H1 (cell line): ENCODE data around the gene CPEB3. TPM values are rescaled to one million over a fixed set of nuclear protein-coding genes. Genes with fewer than 3 reads are reported as not detected.

Source experiments
- CTCF ChIA-PET: fragments of 300-600 bp; sonication (Branson Sonifier 250); formaldehyde crosslinking; loops from one replicate; lab custom pipeline; 2021; ENCODE audit not compliant: partially characterized antibody; lab: Charles Lee
- POLR2A ChIA-PET: fragments of 300-600 bp; sonication (Branson Sonifier 250); formaldehyde crosslinking; loops from one replicate; lab custom pipeline; 2021; ENCODE audit warnings: inconsistent platforms; ENCODE audit not compliant: partially characterized antibody; lab: Charles Lee
- DNase-seq, 2 experiments: peaks; one replicate each; pipeline versions ENCODE4 v3.0.0 to v3.0.0-alpha.2; 2010 to 2022; ENCODE audit warnings: low spot score in 2 of 2, low read depth in 1 of 2, mixed read lengths in 1 of 2
- FAIRE-seq: peaks from 2 replicates; lab custom pipeline; 2011; peaks lifted over from hg19 to GRCh38; lab: Jason Lieb, UNC
- H2AFZ ChIP-seq: 2 replicates; pipeline ENCODE4 v1.8.1; 2012; ENCODE audit warnings: low read length, inconsistent platforms
- H2AK5ac ChIP-seq: 2 replicates; pipeline ENCODE4 v1.6.1; 2013; ENCODE audit warnings: low read depth, low read length
- H2BK120ac ChIP-seq: replicated peaks from 2 replicates; pipeline ENCODE3; 2013; ENCODE audit warnings: low read depth, low read length, inconsistent platforms
- H2BK12ac ChIP-seq: 2 replicates; pipeline ENCODE4 v1.6.1; 2013; ENCODE audit warnings: low read depth, low read length
- H2BK15ac ChIP-seq: 2 replicates; pipeline ENCODE4 v1.6.1; 2013; ENCODE audit warnings: low read length
- H2BK20ac ChIP-seq: 2 replicates; pipeline ENCODE4 v1.6.1; 2013; ENCODE audit warnings: low read length
- H2BK5ac ChIP-seq: 2 replicates; pipeline ENCODE4 v1.6.1; 2013; ENCODE audit warnings: low read depth, low read length
- H3K14ac ChIP-seq: 2 replicates; pipeline ENCODE4 v1.6.1; 2013; ENCODE audit warnings: inconsistent platforms; ENCODE audit not compliant: insufficient read length
- H3K18ac ChIP-seq: 2 replicates; pipeline ENCODE4 v1.6.1; 2013; ENCODE audit warnings: low read length; ENCODE audit errors: extremely low read depth
- H3K23ac ChIP-seq: 2 replicates; pipeline ENCODE4 v1.6.1; 2013; ENCODE audit warnings: inconsistent platforms; ENCODE audit not compliant: insufficient read length
- H3K23me2 ChIP-seq: 2 replicates; pipeline ENCODE4 v1.6.1; 2013; ENCODE audit warnings: low read depth, low read length
- H3K27ac ChIP-seq: 2 replicates; pipeline ENCODE4 v1.6.1; 2011; ENCODE audit warnings: low read depth, low read length, inconsistent platforms
- H3K27me3 ChIP-seq, 4 experiments: replicated peaks in 1 of 4; 1 replicate in 1 of 4; 2 replicates in 3 of 4; pipeline versions ENCODE4 v1.6.1 to v1.8.1; 2011 to 2013; ENCODE audit warnings: low read length in 3 of 4, mild to moderate bottlenecking in 3 of 4, inconsistent platforms in 2 of 4, mixed read lengths in 2 of 4, moderate library complexity in 1 of 4; ENCODE audit not compliant: control insufficient read depth in 3 of 4, insufficient read depth in 3 of 4; ENCODE audit errors: extremely low read depth in 1 of 4
- H3K36me3 ChIP-seq, 4 experiments: 2 replicates each; pipeline versions ENCODE4 v1.6.1 to v1.8.1; 2011 to 2013; ENCODE audit warnings: mild to moderate bottlenecking in 4 of 4, low read length in 3 of 4, moderate library complexity in 2 of 4, control low read depth in 1 of 4, inconsistent platforms in 1 of 4; ENCODE audit not compliant: insufficient read depth in 4 of 4, control insufficient read depth in 2 of 4
- H3K4ac ChIP-seq: replicated peaks from 2 replicates; pipeline ENCODE3; 2013; ENCODE audit warnings: low read length, low read depth, mixed read lengths, inconsistent platforms; ENCODE audit not compliant: insufficient read length
- H3K4me1 ChIP-seq, 4 experiments: replicated peaks in 1 of 4; 1 replicate in 1 of 4; 2 replicates in 3 of 4; pipeline versions ENCODE4 v1.6.1 to v1.8.1; 2011 to 2013; ENCODE audit warnings: low read length in 3 of 4, inconsistent platforms in 2 of 4, mixed read lengths in 1 of 4; ENCODE audit not compliant: insufficient read depth in 4 of 4, control insufficient read depth in 3 of 4
- H3K4me2 ChIP-seq, 2 experiments: 2 replicates each; pipeline versions ENCODE4 v1.6.1 to v1.8.1; 2011 to 2013; ENCODE audit warnings: low read depth in 2 of 2, low read length in 2 of 2, control low read depth in 1 of 2, inconsistent platforms in 1 of 2, mild to moderate bottlenecking in 1 of 2; ENCODE audit not compliant: insufficient read depth in 1 of 2
- H3K4me3 ChIP-seq, 4 experiments: fragments of 200-600, 300-600 bp in 1 of 4; sonication (generic), shearing (Covaris generic), sonication (Bioruptor Twin) in 1 of 4; 2 replicates each; pipeline versions ENCODE4 v1.5.1 to v1.8.1; 2011 to 2016; ENCODE audit warnings: low read length in 4 of 4, low read depth in 3 of 4, control low read depth in 2 of 4, inconsistent platforms in 2 of 4, mild to moderate bottlenecking in 2 of 4, mixed read lengths in 1 of 4, moderate library complexity in 1 of 4; ENCODE audit not compliant: insufficient read depth in 2 of 4; ENCODE audit errors: extremely low read depth in 1 of 4
- H3K56ac ChIP-seq: replicated peaks from 2 replicates; pipeline ENCODE3; 2013; ENCODE audit warnings: low read depth, mild to moderate bottlenecking, mixed read lengths, low read length, inconsistent platforms; ENCODE audit not compliant: insufficient read length
- H3K79me1 ChIP-seq: 2 replicates; pipeline ENCODE4 v1.6.1; 2013; ENCODE audit warnings: low read depth, low read length, control low read depth
- H3K79me2 ChIP-seq, 2 experiments: 2 replicates each; pipeline versions ENCODE4 v1.6.1 to v1.8.1; 2012 to 2013; ENCODE audit warnings: low read length in 2 of 2, mild to moderate bottlenecking in 2 of 2, inconsistent platforms in 1 of 2; ENCODE audit not compliant: insufficient read depth in 2 of 2, control insufficient read depth in 1 of 2
- H3K9ac ChIP-seq, 4 experiments: replicated peaks in 1 of 4; 1 replicate in 1 of 4; 2 replicates in 3 of 4; pipeline versions ENCODE4 v1.6.1 to v1.8.1; 2011 to 2013; ENCODE audit warnings: low read depth in 3 of 4, low read length in 3 of 4, control low read depth in 2 of 4, mild to moderate bottlenecking in 2 of 4, moderate library complexity in 2 of 4, inconsistent platforms in 1 of 4; ENCODE audit errors: extremely low read depth in 1 of 4
- H3K9me3 ChIP-seq, 2 experiments: 2 replicates each; pipeline versions ENCODE4 v1.6.1 to v1.8.1; 2012 to 2013; ENCODE audit warnings: mild to moderate bottlenecking in 2 of 2, moderate library complexity in 2 of 2, control low read depth in 1 of 2, inconsistent platforms in 1 of 2, low read depth in 1 of 2, low read length in 1 of 2, mixed read lengths in 1 of 2; ENCODE audit not compliant: insufficient read depth in 2 of 2
- H4K20me1 ChIP-seq, 2 experiments: replicated peaks in 1 of 2; 2 replicates each; pipeline versions ENCODE3 to v1.8.1; 2011 to 2013; ENCODE audit warnings: inconsistent platforms in 2 of 2, low read length in 2 of 2, mild to moderate bottlenecking in 1 of 2; ENCODE audit not compliant: insufficient read depth in 2 of 2, control insufficient read depth in 1 of 2
- H4K5ac ChIP-seq: 2 replicates; pipeline ENCODE4 v1.6.1; 2013; ENCODE audit warnings: low read length, low read depth, mixed read lengths, inconsistent platforms; ENCODE audit not compliant: insufficient read length
- H4K8ac ChIP-seq: 2 replicates; pipeline ENCODE4 v1.8.0; 2013; ENCODE audit warnings: mild to moderate bottlenecking, moderate library complexity, low read length, inconsistent platforms; ENCODE audit not compliant: insufficient read depth; ENCODE audit errors: extremely low read depth
- H4K91ac ChIP-seq: replicated peaks from 2 replicates; pipeline ENCODE3; 2013; ENCODE audit warnings: low read length, mixed read lengths, inconsistent platforms; ENCODE audit not compliant: insufficient read length
- CEBPB ChIP-seq: IDR thresholded peaks from 2 replicates; pipeline ENCODE4 v1.6.1; 2012; ENCODE audit warnings: low read depth, low read length
- CHD1 ChIP-seq: IDR thresholded peaks from 2 replicates; pipeline ENCODE4 v1.6.1; 2012; ENCODE audit warnings: low read depth, low read length, improper control_type of control experiment
- HDAC2 ChIP-seq, 2 experiments: fragments of 300-600 bp in 1 of 2; sonication (generic) in 1 of 2; IDR thresholded peaks; 2 replicates each; pipeline ENCODE4 v1.6.1; 2011 to 2012; ENCODE audit warnings: low read depth in 2 of 2, low read length in 2 of 2, mild to moderate bottlenecking in 2 of 2, moderate library complexity in 2 of 2, borderline replicate concordance in 1 of 2, inconsistent platforms in 1 of 2
- SAP30 ChIP-seq: fragments of 300-600 bp; sonication (generic); IDR thresholded peaks from 2 replicates; pipeline ENCODE4 v1.7.1; 2012; ENCODE audit warnings: low read length, moderate library complexity, mild to moderate bottlenecking, inconsistent platforms; ENCODE audit not compliant: insufficient read depth, insufficient replicate concordance
- SIX5 ChIP-seq: IDR thresholded peaks from 2 replicates; pipeline ENCODE4 v1.6.1; 2011; ENCODE audit warnings: mild to moderate bottlenecking, low read depth, low read length
- polyA plus RNA-seq, 7 experiments: library from polyadenylated mRNA; depleted of rRNA in 3 of 7; stranded (reverse) in 5 of 7; unstranded in 2 of 7; fragments of >200 nt in 5 of 7; fragments of 200-250 nt in 2 of 7; gene quantifications; 1 replicate in 5 of 7; 2 replicates in 1 of 7; 4 replicates in 1 of 7; pipeline versions ENCODE4 v1.2.1 to v1.2.3, GENCODE V29; 2011 to 2013; ENCODE audit warnings: missing spikeins in 2 of 7, mixed read lengths in 2 of 7
- total RNA-seq: library from RNA; stranded (reverse); fragmentation: NEBNext Ultra II Directional; extraction: Animal tissue kit (Norgen Biotek cat#: 25700); gene quantifications from 2 replicates; pipeline ENCODE4 v1.2.1, GENCODE V29; 2021

CPEB3 gene
- total and polyA plus RNA-seq, 2 of the 8 experiments (the other 6 are each of a cell fraction or from before 2014, with no cell fraction given), result 0.39 to 1.7 TPM

- Histone ChIP-seq H3K56ac (no peak overlapping the region), H3K23me2 (no peaks in the 10 kb centered on the region), H4K8ac (no peak overlapping the region), H4K5ac (no peak overlapping the region), H3K27ac (no peak overlapping the region), H3K23ac (no peak overlapping the region), H2BK12ac (no peak overlapping the region), H3K9me3 (no peaks in the 10 kb centered on the region), H4K20me1 (no peaks in the 10 kb centered on the region), H3K4ac (no peak overlapping the region), H3K27me3 (no peaks in the 10 kb centered on the region), H2BK120ac (no peak overlapping the region), H3K14ac (no peak overlapping the region), H3K9ac (no peak overlapping the region), H2BK15ac (no peak overlapping the region), H3K18ac (no peak overlapping the region), H3K4me3 (no peak overlapping the region), H2AK5ac (no peak overlapping the region), H2BK20ac (no peak overlapping the region), H2BK5ac (no peak overlapping the region), H3K79me1 (no peaks in the 10 kb centered on the region)
- FAIRE-seq, result no peak
- POLR2A ChIA-PET, result no interaction called here
- no peak for TF ChIP-seq SAP30
- no peak for TF ChIP-seq CEBPB
- TF ChIP-seq SIX5, result no peak
- no peak for TF ChIP-seq CHD1
- TF ChIP-seq HDAC2 (IDR thresholded peaks at IDR 0.05; ENCODE audit: borderline replicate concordance in 1 of 2, low read depth in 2 of 2, low read length in 2 of 2), result no peak
- TF ChIP-seq, all 59 proteins: peak for 0
- DNase-seq, result no peak
- Histone ChIP-seq H3K36me3 (no peaks in the 10 kb centered on the region), H2AFZ (no peak overlapping the region), H4K91ac (no peak overlapping the region), H3K79me2 (no peaks in the 10 kb centered on the region), H3K4me1 (no peaks in the 10 kb centered on the region), H3K4me2 (no peak overlapping the region)
- CTCF ChIA-PET, result no interaction called here
Measured at GRCh38 chr10:92076722-92077121, 214.2 kb downstream of the CPEB3 start.
